Measurements from ENCODE around the gene ASB1.

ASB1 gene

GRCh38 chr2:238467792-238468191 lies 41.1 kb downstream of the ASB1 start:
- no peak for DNase-seq (ENCODE audit: low spot score)

GRCh38 chr2:238469155-238469554 lies 42.4 kb downstream of the ASB1 start:
- DNase-seq (ENCODE audit: low spot score): no peak

DNA sequence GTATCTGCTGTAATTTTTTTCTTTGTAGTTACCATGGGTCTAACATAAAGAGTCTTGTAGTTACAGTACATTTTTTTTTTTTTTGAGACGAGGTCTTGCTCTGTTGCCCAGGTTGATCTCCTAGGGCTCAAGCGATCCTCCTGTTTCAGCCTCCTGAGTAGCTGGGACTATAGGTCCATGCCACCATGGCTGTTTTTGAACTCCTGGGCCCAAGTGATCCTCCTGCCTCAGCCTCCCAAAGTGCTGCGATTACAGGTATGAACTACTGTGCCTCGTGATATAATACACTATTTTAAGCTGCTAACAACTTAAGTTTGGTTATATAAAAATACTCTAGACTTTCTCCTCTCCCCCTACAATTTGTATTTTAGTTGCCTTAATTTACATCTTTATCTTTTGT lies 46.3 kb downstream of the ASB1 start:
- DNase-seq (ENCODE audit: low spot score): no peak

- DNase-seq (ENCODE audit: low spot score): no peak
Observed at GRCh38 chr2:238473523-238473922, 46.8 kb downstream of the ASB1 start.

- DNase-seq (ENCODE audit: low spot score): no peak
Observed at GRCh38 chr2:238475034-238475433, 48.3 kb downstream of the ASB1 start.

DNA sequence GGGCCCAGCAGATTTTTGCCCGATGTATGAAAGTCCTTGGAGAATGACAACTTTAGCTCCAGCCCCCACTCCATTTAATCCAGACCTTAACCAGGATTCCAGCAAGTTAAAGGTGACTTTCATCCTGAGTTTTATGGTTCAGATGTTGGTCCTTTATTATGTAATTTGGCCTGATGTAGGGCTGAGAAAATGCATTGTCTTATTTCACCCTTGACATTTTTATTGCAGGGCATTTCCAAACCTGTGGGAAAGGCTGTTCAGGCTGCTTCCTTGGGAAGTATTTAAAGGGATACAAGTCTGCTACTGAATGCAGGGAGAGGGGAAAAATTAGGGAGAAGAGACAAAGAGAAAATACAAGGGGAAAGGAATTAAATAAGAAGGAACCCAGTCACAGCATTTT lies 48.8 kb downstream of the ASB1 start:
- DNase-seq (ENCODE audit: low spot score): no peak

GRCh38 chr2:238476258-238476657 lies 49.5 kb downstream of the ASB1 start:
- DNase-seq (ENCODE audit: low spot score): no peak

- DNase-seq (ENCODE audit: low spot score): no peak
Observed at GRCh38 chr2:238478216-238478615, 51.5 kb downstream of the ASB1 start.

DNA sequence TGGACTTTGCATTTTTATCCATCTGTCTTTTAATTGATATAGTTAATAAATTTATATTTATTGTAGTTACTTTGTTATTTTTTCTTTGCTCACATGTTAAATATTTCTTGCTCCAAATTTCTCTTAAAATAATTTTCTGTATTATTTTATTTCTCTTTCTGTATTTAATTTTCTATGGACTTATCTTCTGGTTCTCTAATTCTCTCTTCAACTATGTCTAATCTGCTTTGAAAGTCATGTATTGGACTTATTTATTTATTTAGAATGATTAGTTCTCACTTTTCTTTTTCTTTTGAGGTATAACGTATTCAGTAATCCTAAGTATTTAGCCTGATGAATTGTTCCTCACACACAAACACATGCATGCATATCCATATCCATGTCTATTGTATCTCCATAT lies 53.1 kb downstream of the ASB1 start:
- no peak for DNase-seq (ENCODE audit: low spot score)

- DNase-seq (ENCODE audit: low spot score): no peak
Observed at GRCh38 chr2:238483021-238483420, 56.3 kb downstream of the ASB1 start.

- no peak for DNase-seq (ENCODE audit: low spot score)
Observed at GRCh38 chr2:238483656-238484055, 56.9 kb downstream of the ASB1 start.

- DNase-seq (ENCODE audit: low spot score): no peak
Observed at GRCh38 chr2:238484522-238485452, 58.1 kb downstream of the ASB1 start.

DNA sequence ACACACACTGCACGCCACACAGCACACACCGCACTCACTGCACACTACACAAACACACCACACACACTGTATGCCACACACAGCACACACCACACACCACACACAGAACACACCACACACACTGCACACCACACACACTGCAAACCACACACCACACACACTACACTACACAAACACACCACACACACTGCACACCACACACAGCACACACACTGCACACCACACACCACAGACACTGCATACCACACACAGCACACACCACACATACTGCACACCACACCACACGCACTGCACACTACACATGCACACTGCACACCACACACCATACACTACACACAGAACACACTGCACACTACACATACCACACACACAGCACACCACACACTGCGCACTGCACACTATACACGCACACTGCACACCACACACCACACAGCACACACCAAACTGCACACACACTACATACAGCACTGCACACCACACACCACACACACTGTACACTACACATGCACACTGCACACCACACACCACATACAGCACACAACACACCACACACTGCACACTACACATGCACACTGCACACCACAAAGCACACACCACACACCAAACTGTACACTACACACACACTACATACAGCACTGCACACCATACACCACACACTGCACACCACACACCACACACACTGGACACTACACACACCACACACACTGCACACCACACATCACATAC lies 59.6 kb downstream of the ASB1 start:
- DNase-seq (ENCODE audit: low spot score): no peak

DNA sequence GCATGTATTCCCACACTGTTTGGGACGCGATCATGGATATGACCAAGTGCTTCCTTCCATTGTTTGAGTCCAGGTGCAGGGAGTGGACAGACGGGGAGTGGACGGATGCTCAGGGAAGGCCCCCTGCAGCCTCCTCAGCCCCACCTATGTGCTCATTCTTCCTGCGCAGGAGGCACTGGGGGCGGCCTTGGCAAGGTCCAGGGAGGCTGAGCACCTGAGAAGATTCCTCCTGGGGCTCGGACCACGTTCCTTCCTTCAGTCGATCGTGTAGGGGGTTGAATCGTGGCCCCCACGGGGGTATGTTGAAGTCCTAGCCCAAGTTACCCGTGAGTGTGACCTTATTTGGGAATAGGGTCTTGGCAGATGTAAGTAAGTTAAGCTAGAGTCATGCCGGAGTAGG lies 60.4 kb downstream of the ASB1 start:
- no peak for DNase-seq (ENCODE audit: low spot score)

DNA sequence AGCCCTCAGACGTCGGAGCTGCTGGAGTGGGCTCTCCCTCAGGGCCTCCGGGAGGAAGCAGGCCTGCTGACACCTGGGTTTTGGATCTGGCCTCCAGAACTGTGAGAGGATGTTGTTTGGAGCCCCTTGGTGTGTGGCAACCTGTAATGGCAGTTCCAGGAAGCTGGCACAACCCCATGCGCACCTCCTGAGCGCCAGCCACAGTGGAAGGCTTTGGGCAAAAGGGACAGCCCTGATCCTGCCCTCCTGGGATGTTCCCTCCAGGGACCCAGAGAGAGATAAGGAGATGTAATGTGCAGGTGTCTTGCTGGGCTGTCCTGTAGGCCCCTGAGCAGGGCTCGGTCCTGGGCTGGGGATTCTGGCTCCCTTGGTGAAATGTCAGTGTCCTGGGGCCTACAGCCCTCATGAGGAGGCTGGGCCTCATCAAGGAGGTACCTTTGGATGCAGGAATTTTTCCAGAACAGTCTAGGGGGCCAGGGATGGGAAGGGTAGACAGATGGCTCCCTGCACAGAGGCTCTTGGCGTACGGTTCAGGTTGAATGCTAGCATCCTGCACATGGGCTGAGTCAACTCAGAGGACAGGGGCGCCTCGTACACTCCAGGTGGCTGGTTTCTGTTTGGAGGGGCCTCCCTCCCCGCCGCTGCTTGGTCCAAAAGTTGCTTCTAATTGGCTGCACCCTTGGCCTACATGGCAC lies 61.1 kb downstream of the ASB1 start:
- DNase-seq (ENCODE audit: low spot score): no peak

GRCh38 chr2:238488347-238488826 lies 61.7 kb downstream of the ASB1 start:
- DNase-seq (ENCODE audit: low spot score): no peak

DNA sequence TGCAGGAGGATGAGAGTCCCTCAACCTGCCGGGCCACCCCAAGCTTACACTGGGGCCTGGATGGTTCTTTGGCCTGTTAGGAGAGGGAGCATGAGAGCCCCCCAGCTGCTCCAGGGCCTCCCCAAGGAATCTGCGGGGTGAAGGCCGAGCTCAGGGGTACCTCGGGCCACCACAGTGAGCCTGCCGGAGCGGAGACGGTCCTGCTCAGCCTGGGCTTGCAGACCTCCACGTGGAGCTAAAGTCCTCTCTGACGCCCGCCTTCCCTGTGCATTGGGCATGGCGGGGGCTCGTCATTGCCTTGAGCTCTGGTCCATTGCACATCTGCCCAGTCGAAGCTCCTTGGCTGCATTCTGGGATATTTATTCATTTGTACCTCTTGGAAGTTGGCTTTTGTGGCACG lies 62.7 kb downstream of the ASB1 start:
- no peak for DNase-seq (ENCODE audit: low spot score)

DNA sequence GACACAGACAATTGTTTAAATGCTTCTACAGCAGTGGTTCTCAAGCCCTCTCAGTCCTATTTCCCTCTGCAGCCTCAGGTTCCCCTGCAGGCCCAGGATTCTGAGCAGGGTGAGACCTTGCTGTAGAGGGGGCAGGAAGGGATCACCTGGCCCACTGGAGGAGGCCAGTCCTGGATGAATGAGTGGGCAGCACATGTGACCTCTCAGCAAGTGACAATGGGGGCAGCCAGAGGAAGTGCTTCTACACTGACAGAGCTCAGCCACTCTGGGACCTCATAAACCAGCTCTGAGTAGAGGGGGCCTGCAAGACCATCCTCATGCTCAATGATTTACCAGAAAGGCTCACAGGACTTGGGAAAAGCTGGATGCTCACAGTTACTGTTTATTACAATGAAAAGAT lies 63.2 kb downstream of the ASB1 start:
- DNase-seq (ENCODE audit: low spot score): no peak

GRCh38 chr2:238492840-238493239 lies 66.1 kb downstream of the ASB1 start:
- DNase-seq (ENCODE audit: low spot score): no peak

- no peak for DNase-seq (ENCODE audit: low spot score)
Observed at GRCh38 chr2:238493411-238493810, 66.7 kb downstream of the ASB1 start.

DNA sequence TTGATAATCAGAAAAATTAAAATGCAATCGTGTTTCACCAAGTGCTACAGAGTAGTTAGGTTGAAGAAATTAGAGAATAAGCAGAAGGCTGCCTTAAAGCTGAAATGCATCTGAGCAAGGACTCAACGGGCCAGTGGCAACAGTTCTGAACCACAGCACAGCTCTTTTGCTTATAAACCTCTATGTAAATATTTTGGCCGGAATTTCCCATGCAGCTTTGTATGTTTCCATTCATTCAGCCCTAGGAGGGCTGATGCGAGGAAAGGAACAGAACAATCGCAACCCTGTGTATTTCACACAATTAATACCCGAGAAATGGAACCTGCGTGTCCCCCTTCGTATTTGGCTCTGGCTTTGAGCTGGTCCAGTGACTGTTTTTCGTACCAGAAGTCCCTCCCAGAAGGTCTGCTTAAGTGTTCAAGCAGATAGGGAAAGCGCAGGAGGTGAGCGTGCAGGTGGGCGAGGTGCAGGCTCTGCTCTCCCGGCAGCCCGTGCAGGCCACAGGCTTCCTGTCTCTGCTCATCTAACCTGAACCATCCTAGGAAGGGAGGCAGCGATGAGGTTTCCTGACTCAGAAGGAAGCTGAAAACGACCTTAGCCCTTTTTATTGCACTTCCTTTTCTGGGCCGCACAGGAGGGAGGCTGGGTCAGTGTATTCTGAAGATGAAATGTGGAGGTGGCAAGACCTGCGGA lies 67.3 kb downstream of the ASB1 start:
- DNase-seq (ENCODE audit: low spot score): no peak

- no peak for DNase-seq (ENCODE audit: low spot score)
Observed at GRCh38 chr2:238494573-238494961, 67.8 kb downstream of the ASB1 start.

All from kidney capillary endothelial cell (primary cell).